ENCODE data around the gene SPEM2.

SPEM2 gene

DNA sequence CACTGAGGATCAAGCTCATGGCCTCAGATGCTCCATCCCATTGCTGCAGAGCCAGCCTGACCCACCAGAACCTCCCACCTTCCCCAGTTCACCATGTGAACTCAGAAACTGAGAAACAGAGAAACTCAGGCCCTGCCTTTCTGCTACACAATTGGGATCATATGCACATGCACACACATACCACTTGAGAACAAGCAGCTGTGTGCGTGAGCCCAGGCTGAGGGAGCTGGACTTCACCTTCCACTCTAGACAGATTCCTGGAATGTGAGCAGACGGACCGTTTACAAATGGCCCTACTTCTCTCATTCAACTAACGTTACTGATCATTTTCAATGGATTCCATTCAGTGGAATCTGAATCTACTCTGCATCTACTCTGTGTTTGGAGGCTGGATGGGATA, 1.7 kb upstream of the SPEM2 start:
- no peak for DNase-seq

DNA sequence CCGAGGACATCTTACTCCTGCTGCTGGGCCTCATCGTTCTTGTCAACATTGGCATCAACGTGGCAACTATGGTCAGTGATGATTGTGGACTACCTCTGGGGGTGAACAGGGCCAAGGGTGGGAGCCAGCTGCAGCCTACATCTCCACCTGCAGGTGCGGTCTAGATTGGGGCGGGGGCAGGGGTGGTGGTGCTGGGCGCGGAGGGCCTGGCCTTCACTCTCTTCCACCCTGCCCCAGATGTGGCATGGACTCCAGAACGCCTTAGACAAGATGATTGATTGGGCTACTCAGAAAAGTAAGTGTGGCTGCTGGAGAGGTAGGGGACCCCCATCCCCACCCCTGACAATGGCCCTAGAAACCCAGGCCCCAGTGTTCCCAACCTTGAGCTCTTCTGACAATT, 340 bp downstream of the SPEM2 start:
- no peak for DNase-seq

DNA sequence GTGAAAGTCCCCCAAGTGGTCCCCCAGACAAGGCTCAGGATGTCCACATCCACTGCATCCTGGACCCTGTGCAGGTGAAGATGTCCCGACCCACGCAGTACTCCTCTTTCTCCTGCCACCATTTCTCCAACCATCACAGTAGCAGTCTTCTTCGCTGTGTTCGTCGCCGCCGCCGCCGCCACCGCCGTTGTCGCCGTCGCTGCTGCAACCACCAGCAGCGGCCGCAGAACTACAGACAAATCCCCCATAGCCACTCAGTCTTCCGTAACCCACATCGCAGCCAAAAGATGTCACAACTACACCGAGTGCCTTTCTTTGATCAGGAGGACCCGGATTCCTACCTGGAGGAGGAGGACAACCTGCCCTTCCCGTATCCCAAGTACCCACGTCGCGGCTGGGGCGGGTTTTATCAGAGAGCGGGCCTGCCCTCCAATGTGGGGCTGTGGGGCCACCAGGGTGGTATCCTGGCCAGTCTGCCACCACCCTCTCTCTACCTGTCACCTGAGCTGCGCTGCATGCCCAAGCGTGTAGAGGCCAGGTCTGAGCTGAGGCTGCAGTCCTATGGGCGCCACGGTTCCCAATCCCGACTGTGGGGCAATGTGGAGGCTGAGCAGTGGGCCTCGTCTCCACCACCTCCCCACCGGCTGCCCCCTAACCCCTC, 917 bp downstream of the SPEM2 start:
- no peak for DNase-seq

DNA sequence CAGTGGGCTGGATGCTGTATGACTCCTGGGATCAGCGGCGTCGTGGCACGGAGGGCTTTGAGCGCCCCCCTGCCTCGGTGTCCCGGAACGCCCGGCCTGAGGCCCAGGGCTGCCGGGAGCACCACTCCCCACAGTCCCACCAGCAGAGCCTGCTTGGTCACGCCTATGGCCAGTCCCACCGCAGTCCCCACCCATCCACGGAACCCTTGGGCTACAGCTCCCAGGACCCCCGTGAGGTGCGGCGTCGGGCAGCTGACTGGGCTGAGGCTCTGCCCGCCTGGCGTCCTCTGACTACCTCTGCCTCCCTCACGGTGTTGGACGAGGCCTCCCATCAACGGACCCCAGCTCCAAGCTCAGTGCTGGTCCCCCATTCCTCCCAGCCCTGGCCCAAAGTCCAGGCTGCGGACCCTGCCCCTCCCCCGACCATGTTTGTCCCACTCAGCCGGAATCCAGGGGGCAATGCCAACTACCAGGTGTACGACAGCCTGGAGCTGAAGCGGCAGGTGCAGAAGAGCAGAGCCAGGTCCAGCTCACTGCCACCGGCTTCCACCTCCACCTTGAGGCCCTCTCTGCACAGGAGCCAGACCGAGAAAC, 1.6 kb downstream of the SPEM2 start:
- no peak for DNase-seq

DNA sequence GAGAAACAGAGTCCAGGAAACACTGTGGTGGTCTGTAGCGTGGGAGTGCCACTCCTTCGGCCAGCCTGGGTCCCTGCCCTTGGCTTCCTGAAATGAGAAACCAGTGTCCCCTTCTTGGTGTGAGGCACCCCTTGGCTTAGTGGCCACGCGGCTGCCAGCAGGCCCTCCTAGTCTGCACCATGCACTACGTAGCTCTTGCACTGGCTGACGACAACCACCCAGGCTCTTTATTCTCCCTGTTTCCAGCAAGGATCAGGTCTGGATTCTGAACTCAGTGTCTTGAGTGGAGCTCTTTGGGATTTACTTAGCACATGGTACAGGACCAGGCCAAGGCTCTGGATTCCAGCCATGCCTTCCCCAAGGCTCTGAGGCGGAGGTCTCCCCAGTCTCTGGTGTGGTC, 2.1 kb downstream of the SPEM2 start:
- no peak for DNase-seq

DNA sequence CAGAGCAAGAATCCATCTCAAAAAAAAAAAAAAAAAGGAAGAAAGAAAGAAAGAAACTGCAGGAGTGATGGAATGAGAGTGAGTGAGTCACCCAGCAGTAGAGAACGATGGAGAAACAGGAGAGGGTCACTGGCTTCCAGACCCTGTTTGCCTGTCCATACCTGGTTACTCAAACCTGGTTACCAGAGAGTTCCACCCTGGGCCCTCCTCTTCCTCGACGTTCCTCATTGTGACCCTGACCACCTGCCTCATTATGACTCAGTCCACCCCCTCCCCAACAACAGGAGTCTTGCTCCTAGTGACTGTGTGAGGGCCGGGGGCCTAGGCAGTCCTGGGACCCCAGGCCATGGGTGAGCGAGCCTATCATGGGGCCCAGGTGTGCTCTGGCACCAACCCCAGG, 3.1 kb downstream of the SPEM2 start, which contains the start of gene SPEM3:
TSS of gene SPEM3 (plus strand) at position 301 of the 400 bp plus-strand sequence. CDS start at position 347, 46 bp downstream.
- DNase-seq: no peak

DNA sequence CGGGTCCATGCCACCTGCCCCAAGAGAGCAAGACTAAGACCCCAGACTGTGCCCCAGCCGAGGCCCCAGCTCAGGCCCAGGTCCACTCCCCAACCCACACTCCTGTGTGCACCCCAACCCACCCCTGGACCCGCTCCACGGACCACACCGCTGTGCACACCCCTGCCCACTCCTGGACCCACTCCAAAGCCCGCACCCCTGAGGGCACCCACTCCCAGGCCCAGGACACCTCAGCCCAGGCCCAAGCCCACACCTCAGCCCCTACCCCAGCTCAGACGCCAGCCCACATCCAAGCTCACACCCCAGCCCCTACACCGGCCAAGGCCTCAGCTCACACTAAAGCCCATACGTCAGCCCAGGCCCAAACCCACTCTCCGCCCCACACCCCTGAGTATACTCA, 4.3 kb downstream of the SPEM2 start:
- DNase-seq: no peak

DNA sequence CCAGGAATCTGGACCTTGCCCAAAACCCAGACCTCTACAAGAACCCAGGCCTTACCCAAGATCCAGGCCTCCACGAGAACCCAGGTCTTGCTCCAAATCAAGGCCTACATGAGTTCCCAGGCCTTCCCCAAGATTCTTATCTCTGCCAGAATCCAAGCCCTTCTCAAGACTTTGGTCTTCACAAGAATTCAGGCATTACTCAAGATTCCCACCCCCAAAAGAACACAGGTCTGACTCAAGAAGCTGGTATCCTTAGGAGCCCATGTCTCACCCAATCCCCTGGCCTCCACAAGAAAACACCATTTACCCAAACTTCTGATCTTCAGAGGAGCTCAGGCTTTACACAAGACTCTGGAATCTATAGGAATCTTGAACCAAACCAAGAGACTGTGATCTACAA, 5.8 kb downstream of the SPEM2 start:
- no peak for DNase-seq

DNA sequence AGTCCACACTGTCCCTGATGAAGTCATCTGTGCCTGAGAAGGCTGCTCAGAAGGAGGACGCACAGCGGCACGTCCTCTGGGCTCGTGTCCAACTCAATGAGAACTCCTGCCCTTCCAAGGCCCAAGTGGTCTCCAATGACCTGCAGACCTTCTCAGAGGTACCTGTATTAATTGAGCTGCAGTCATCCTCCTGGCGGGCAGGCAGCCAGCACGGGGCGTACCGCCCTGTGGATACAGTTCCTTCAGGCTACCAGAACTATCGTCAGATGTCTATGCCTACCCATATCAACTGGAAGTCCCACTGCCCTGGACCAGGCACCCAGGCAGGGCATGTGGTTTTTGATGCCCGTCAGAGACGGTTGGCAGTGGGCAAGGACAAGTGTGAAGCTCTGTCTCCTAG, 6.9 kb downstream of the SPEM2 start:
- DNase-seq: no peak

DNA sequence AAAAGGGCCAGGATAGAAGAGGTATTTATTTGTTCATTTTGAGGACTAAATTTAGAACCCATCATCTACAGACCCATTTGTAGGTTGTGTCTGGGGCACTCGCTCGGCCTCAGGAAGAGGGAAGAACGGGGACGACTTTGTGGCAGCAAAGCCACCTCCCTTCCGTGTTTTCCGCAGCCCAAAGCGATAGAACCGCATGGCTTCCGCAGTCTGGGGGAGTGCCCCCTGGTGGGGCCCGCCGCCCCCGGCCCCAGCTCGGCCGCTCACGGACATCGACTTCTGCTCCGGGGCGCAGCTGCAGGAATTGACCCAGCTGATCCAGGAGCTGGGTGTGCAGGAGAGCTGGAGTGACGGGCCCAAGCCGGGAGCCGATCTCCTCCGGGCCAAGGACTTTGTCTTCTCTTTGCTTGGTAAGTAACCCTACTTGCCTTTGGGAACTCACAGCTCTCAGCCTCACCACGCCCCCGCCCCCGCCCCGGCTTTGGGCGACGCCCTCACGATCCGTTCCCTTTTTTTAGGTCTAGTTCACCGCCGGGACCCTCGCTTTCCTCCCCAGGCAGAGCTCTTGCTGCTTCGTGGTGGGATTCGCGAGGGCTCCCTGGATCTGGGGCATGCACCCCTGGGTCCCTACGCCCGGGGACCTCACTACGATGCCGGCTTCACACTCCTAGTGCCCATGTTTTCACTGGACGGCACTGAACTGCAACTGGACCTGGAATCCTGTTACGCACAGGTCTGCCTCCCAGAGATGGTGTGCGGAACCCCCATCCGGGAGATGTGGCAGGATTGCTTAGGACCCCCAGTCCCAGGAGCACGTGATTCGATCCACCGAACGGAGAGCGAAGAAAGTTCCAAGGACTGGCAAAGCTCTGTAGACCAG, 10.5 kb downstream of the SPEM2 start:
- peak in 1 of 2 donors; percentile 23 for DNase-seq

DNA sequence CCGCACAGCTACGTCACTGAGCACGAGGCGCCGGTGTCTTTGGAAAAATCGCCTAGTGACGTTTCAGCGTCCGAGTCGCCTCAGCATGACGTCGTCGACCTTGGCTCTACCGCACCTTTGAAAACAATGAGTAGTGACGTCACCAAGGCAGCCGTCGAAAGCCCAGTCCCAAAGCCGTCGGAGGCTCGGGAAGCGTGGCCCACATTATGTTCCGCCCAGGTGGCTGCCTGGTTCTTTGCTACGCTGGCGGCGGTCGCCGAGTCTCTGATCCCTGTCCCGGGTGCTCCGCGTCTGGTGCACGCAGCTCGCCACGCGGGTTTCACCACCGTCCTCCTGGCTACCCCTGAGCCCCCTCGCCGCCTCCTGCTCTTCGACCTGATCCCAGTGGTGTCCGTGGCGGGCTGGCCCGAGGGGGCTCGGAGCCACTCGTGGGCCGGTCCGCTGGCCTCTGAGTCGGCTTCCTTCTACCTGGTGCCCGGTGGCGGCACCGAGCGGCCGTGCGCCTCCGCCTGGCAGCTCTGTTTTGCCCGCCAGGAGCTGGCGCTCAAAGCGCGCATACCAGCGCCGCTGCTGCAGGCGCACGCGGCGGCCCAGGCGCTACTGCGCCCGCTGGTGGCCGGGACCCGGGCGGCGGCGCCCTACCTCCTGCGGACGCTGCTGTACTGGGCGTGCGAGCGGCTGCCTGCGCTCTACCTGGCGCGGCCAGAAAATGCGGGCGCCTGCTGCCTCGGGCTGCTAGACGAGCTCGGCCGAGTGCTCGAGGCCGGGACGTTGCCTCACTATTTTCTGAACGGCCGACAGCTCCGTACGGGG, 11.3 kb downstream of the SPEM2 start:
- peak; percentile 44 to 53 for DNase-seq

DNA sequence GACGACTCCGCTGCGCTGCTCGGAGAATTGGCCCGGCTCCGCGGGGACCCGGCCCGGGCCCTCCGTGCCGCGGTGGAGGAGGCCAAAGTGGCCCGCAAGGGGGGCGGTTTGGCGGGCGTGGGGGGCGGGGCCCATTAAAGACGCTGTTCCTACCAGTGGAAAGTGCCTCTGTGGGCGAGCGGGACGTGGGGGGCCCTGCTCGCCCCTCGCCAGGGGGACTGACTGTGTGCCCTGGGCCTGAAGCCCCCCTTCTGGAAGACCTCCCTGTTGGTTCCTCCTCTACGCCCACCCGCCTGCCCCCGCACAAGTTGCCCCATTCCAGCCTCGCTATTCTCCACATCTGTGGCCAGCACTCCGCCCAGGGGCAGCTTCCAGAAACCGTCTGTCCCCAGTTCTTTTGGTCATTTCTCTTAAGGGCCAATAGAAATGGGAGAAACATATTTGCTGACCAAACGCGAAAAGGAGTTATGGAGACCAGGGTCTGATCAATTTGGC, 12.0 kb downstream of the SPEM2 start:
- DNase-seq: no peak

DNA sequence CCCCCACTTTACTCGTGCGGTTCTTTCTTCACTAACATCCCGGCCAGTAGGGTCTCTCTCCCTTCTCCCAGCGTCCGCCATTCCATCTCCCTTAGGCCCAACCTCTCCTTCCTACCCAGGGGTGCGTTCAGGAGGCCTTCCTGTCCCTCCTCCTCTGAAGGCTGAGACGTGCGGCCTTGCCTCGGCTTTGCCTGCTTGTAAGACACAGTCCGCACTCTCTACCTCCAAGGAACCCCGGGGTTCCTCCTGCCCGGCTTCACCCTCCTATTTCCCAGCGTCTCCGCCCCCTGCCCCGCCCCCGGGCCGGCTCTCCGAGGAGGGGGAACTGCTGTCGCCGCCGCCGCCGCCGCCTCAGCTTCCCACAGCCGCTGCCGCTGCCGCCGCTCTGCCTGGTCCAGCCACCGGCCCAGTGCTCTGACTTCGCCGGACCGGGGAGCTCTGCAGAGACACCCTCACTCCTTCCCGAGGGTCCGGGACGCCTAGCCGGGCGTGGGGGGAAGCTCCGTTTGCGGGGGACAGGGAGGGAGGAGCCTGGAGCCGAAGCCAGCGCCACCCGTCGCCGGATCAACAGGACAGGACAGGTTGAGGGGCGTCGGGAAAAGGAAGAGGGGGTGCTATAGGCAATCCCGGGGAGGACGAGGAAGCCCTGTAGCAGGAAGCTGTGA, 12.7 kb downstream of the SPEM2 start:
- DNase-seq: peak; percentile 17 to 54

DNA sequence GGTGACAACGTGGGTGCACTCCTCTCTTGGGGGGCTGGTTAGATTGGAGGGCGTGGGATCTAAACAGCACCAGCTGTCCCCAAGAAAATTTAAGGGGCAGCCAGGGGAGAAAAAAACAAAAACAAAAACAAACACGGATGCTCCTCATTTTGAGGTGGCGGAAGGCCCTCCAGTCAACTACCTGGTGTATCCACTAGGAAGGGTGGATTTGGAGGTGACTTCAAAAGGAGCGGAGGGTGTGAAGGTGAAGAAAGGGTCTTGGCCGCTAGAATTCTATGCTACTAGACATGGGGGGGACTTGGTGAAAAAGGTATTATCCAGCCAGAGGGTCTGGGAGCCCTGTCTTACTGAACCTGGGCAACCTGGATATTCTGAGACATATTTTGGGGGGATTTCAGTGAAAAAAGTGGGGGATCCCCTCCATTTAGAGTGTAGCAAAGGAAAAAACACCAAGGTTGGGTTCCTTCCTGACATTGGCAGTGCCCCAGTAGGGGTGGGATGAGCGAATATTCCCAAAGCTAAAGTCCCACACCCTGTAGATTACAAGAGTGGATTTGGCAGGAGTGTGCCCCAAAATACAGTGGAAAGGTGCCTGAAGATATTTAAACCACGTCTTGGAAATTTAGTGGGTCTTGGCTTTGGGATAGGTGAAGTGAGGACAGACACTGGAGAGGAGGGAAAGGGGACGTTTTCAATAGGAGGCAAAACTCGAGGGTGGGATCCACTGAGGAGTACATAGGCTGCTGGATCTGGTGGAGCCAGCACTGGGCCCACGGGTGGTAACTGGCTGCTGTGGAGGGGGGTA, 13.4 kb downstream of the SPEM2 start:
- DNase-seq: no peak

DNA sequence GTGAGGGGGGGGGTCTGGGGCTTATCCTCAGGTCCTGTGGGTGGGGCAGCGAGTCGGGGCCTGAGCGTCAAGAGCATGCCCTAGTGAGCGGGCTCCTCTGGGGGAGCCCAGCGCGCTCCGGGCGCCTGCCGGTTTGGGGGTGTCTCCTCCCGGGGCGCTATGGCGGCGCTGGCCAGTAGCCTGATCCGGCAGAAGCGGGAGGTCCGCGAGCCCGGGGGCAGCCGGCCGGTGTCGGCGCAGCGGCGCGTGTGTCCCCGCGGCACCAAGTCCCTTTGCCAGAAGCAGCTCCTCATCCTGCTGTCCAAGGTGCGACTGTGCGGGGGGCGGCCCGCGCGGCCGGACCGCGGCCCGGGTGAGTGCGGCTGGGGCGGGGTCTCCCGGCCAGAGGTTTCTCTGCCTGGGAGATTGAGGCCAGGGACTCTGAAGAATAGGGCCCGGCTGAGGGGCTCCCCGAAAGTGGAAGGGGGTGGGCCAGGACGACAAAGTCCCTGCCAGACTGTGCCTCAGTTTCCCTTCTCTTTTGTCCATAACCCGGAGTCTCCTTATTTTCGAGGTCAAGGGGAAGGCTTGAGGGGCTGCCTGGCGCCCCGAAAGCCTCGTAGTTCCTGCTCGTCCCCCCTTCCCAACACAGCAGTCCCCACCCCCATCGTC, 14.2 kb downstream of the SPEM2 start, which contains the start of gene FGF11:
TSS of gene FGF11 (plus strand) at position 51 of the 651 bp plus-strand sequence. CDS start at position 160, 109 bp downstream.
- no peak for DNase-seq

DNA sequence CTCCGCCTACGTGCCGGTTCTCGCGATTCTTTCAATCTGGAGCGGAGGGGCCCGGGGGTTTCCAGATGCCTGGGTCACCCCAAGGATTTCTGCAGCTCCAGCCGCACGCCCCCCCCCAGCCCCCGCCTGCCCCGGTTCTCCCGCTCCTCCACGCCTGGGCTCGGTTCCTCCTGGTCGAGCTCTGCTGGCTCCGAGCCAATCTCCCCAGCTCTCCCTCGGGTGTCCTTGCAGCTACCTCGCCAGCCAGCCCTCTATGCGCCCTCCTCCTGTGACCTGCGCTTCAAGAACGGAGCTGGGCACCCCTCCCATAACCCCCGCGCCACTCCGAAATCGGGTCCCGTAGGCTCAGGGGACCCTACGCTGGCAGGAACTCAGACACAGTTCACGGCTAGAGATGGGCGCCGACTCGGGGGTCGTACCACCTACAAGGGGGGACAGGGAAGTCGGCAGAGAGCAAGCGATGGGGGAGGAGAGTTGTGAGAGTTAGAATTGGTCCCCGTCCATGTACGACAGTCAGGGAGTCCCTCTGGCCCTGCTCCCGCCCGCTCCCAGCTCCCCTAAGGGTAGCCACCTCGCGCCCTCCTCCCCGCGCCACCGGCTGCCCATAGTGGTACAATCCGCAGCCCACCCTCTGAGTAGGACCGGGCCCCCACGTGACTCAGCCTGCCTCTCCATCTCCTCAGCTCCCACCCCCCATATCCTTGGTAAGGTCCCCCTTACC, 14.9 kb downstream of the SPEM2 start:
- peak in 1 of 2 donors; percentile 15 for DNase-seq

DNA sequence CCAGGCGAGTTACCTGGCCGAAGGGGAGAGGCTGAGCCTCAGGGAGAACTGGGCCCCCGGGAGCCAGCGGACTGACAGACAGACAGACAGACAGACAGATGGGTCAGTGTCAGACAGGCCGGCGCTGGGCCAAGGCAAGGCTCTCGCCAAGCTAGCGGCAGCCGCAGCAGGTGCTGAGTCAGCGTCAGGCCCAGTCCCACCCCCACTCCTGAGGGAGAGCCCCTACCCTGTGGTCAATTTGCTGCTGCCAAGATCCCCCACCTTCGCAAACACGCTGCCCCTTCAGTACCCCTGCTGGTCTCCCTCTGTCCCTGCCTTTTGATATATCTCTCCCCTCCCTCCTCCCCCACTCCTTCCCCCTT, 15.4 kb downstream of the SPEM2 start:
- no peak for DNase-seq

DNA sequence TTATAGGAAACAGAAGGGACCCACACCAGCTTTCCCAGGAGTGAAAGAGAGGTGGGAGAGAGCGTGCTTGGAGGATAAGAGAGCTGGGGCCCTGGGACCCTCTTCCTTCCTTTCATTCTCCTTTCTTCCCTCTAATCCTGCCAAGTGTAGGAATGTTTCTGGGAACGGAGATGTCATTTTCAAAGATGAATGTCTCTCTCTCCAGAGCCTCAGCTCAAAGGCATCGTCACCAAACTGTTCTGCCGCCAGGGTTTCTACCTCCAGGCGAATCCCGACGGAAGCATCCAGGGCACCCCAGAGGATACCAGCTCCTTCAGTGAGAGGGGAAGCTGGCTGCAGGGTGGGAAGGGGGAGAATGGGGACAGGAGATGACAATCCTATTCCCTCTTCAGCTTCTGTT, 15.8 kb downstream of the SPEM2 start:
- DNase-seq: no peak

DNA sequence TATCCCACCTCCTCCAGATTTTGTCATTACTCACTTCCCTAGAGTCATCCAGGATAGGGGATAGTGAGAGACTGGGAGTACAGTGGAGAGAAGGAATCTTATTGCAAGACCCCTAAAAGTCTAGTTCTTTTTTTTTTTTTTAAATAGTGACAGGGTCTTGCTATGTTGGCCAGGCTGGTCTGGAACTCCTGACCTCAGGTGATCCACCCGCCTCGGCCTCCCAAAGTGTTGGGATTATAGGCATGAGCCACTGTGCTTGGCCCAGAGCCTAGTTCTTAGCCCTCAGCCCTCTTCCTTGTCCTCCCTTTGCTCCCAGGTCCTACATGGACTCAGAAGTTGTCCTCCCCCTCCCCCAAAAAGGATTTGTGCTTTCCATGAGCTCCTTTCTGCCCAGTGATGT, 16.7 kb downstream of the SPEM2 start:
- DNase-seq: no peak

All from hippocampal formation (tissue), 2 donors.